Transverse colon (tissue), 4 donors: ENCODE results near the gene GJC1. TPM values are rescaled to one million over a fixed set of nuclear protein-coding genes. Genes with fewer than 3 reads are reported as not detected.

ENCODE experiments used
- DNase-seq: peaks from one replicate; pipeline ENCODE4 v3.0.0-alpha.2; 2019
- H3K27ac ChIP-seq, 4 donors: fragments of 200-600 bp; sonication (generic); 2 replicates each; pipeline ENCODE4 v1.5.1; 2016 to 2018; ENCODE audit warnings: inconsistent platforms in 4 of 4
- H3K27me3 ChIP-seq: fragments of 200-600 bp; sonication (generic); 2 replicates; pipeline ENCODE4 v1.5.1; 2017; ENCODE audit warnings: inconsistent platforms
- H3K36me3 ChIP-seq, 4 donors: fragments of 200-600 bp; sonication (generic); 2 replicates each; pipeline ENCODE4 v1.5.1; 2017 to 2019; ENCODE audit warnings: inconsistent platforms in 4 of 4
- H3K4me1 ChIP-seq, 4 donors: fragments of 200-600 bp; sonication (generic); 2 replicates each; pipeline ENCODE4 v1.5.1; 2017 to 2020; ENCODE audit warnings: inconsistent platforms in 4 of 4
- H3K4me3 ChIP-seq, 4 donors: fragments of 200-600 bp; sonication (generic); 1 replicate in 1 of 4; 2 replicates in 3 of 4; pipeline versions ENCODE4 v1.5.1 to v1.6.1; 2017 to 2019; ENCODE audit warnings: inconsistent platforms in 4 of 4
- H3K9me3 ChIP-seq, 2 donors: fragments of 200-600 bp; sonication (generic); 2 replicates each; pipeline ENCODE4 v1.5.1; 2017 to 2019; ENCODE audit warnings: inconsistent platforms in 2 of 2
- CTCF ChIP-seq, 5 experiments: fragments of 200-600 bp in 3 of 5; fragments of 450-650 bp in 2 of 5; sonication (generic) in 3 of 5; IDR thresholded peaks; 1 replicate in 2 of 5; 2 replicates in 3 of 5; pipeline ENCODE4 v1.5.1; 2016 to 2017; ENCODE audit warnings: antibody characterized with exemption in 5 of 5, inconsistent platforms in 3 of 5, mild to moderate bottlenecking in 2 of 5, moderate library complexity in 1 of 5
- EP300 ChIP-seq: sonication (generic); formaldehyde crosslinking; IDR thresholded peaks from one replicate; pipeline ENCODE4 v1.6.1; 2017; ENCODE audit warnings: antibody characterized with exemption, low read depth
- POLR2A ChIP-seq: fragments of 450-650 bp; IDR thresholded peaks from one replicate; pipeline ENCODE4 v1.6.1; 2016; ENCODE audit warnings: antibody characterized with exemption, mild to moderate bottlenecking, moderate library complexity
- POLR2AphosphoS5 ChIP-seq, 3 donors: sonication (generic); formaldehyde crosslinking; IDR thresholded peaks; one replicate each; pipeline ENCODE4 v1.6.1; 2016; ENCODE audit warnings: antibody characterized with exemption in 3 of 3
- WGBS, 2 donors: methylation state at CpG; one replicate each; pipeline ENCODE4 v1.1.5; 2018; ENCODE audit warnings: low coverage in 1 of 2; 5-methylcytosine and 5-hydroxymethylcytosine counted together
- in situ Hi-C, 4 donors: fragments of 200-750 bp; cut with MboI; loops; one replicate each; pipeline versions ENCODE4 v1.15.0 to v1.15.1; 2017; ENCODE audit warnings: low sequenced_read_pairs in 3 of 4, low pct_ligation_motif_present in 1 of 4, low pct_unique_long_range_greater_than_20kb in 1 of 4
- intact Hi-C: fragments of 100-400 bp; cut with DNase I; formaldehyde crosslinking; loops from one replicate; pipeline ENCODE4 v1.15.1; 2023; ENCODE audit warnings: low total_unique reads
- total RNA-seq, 4 donors: library from RNA; depleted of rRNA; stranded (reverse); fragments of >200 nt; gene quantifications; one replicate each; pipeline ENCODE4 v1.1.0, GENCODE V29; 2016

Gene GJC1
- total RNA-seq, 4 donors from 2014 or later, result 12.0 to 18.7 (median 14.7) TPM

- Histone ChIP-seq H3K27ac (no peak overlapping the region), H3K4me1 (peaks cover 0 to 4% (median 0%) of the 10 kb centered on the region in 4 donors), H3K36me3 (peaks cover 0 to 63% (median 22%) of the 10 kb centered on the region in 4 donors), H3K9me3 (no peaks in the 10 kb centered on the region), H3K27me3 (no peaks in the 10 kb centered on the region), H3K4me3 (no peak overlapping the region)
- DNase-seq, result no peak
- in situ Hi-C loops (no loop called here), intact Hi-C loops (no loop called here)
- TF ChIP-seq POLR2AphosphoS5 (IDR thresholded peaks at IDR 0.05) (no peak), CTCF (IDR thresholded peaks at IDR 0.05) (no peak), EP300 (no peak), POLR2A (no peak)
- 91 to 100% methylated on average over 4 to 6 of the region's 6 CpGs for WGBS, 2 donors
Measured at GRCh38 chr17:44875761-44876160, 45.7 kb upstream of the GJC1 start.

- Histone ChIP-seq H3K4me3 (no peak overlapping the region), H3K36me3 (peaks cover 0 to 45% (median 17%) of the 10 kb centered on the region in 4 donors), H3K9me3 (no peaks in the 10 kb centered on the region), H3K4me1 (peaks cover 0 to 4% (median 0%) of the 10 kb centered on the region in 4 donors), H3K27ac (peak overlapping the region; percentile 55 to 81 (median 72)), H3K27me3 (no peaks in the 10 kb centered on the region)
- 56 to 72% methylated on average over 4 to 9 of the region's 9 CpGs for WGBS, 2 donors
- in situ Hi-C loops, result no loop called here
- intact Hi-C loops, result no loop called here
- TF ChIP-seq CTCF (IDR thresholded peaks at IDR 0.05) (no peak), EP300 (no peak), POLR2A (no peak), POLR2AphosphoS5 (IDR thresholded peaks at IDR 0.05) (peak in 2 of 3 donors; percentile 57 to 82)
- peak; percentile 18 for DNase-seq
Measured at GRCh38 chr17:44872131-44872768, 42.2 kb upstream of the GJC1 start.

- Histone ChIP-seq H3K27ac (peak overlapping the region; percentile 55 to 81 (median 72)), H3K4me1 (peaks cover 0 to 4% (median 0%) of the 10 kb centered on the region in 4 donors), H3K27me3 (no peaks in the 10 kb centered on the region), H3K4me3 (no peak overlapping the region), H3K9me3 (no peaks in the 10 kb centered on the region), H3K36me3 (peaks cover 0 to 41% (median 17%) of the 10 kb centered on the region in 4 donors)
- WGBS, 2 donors, result 90 to 95% methylated on average over 7 to 12 of the region's 12 CpGs
- in situ Hi-C loops (no loop called here), intact Hi-C loops (no loop called here)
- DNase-seq, result no peak
- TF ChIP-seq POLR2AphosphoS5 (IDR thresholded peaks at IDR 0.05), result no peak
- TF ChIP-seq CTCF (IDR thresholded peaks at IDR 0.05), result no peak
- no peak for TF ChIP-seq EP300
- no peak for TF ChIP-seq POLR2A
Measured at GRCh38 chr17:44871556-44871955, 41.5 kb upstream of the GJC1 start.

GRCh38 chr17:44867841-44868240 is 37.8 kb upstream of the GJC1 start:
- H3K4me1 ChIP-seq, result peaks cover 0 to 8% (median 2%) of the 10 kb centered on the region in 4 donors
- WGBS, 2 donors, result 82 to 88% methylated on average over 3 of the region's 3 CpGs
- intact Hi-C loops (loop anchor here (5.0 kb wide), 1 partner anchor 86 kb away; no protein-coding TSS in a partner anchor), in situ Hi-C loops (loop anchor here in 3 of 4 donors (5.0 to 10.0 kb wide), 2 partner anchors 83 to 86 kb away; no protein-coding TSS in a partner anchor)
- no peak for DNase-seq
- H3K9me3 ChIP-seq, result no peaks in the 10 kb centered on the region
- H3K27ac ChIP-seq, result peak overlapping the region; percentile 43 to 81 (median 72)
- no peaks in the 10 kb centered on the region for H3K27me3 ChIP-seq
- TF ChIP-seq POLR2A (no peak), POLR2AphosphoS5 (IDR thresholded peaks at IDR 0.05) (peak in 1 of 3 donors; percentile 27), EP300 (peak; percentile 55)
- H3K36me3 ChIP-seq, result peaks cover 0 to 34% (median 8%) of the 10 kb centered on the region in 4 donors
- H3K4me3 ChIP-seq, result no peak overlapping the region
